Measurements from ENCODE around the gene PRB3.

DNA sequence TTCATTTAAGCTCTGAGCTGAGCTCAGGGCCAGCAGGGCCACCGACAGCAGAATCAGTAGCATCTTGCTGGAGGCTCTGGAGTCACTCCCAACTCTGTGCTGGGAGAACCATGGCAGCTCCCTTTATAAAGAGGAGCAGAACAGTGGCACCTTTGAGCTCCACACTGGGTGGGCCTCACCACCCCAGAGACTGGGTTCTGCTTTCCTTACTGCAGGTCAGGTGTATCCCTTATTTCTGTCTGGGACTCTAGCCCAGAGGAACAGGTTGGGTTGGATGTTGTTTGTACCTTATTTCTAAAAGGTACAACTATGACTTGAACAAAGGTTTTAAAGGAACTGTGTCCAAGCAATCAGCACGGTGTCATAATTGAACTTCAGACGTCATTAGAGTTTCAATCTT lies at the start of gene PRB3:
- TF ChIP-seq, protein P1, sequence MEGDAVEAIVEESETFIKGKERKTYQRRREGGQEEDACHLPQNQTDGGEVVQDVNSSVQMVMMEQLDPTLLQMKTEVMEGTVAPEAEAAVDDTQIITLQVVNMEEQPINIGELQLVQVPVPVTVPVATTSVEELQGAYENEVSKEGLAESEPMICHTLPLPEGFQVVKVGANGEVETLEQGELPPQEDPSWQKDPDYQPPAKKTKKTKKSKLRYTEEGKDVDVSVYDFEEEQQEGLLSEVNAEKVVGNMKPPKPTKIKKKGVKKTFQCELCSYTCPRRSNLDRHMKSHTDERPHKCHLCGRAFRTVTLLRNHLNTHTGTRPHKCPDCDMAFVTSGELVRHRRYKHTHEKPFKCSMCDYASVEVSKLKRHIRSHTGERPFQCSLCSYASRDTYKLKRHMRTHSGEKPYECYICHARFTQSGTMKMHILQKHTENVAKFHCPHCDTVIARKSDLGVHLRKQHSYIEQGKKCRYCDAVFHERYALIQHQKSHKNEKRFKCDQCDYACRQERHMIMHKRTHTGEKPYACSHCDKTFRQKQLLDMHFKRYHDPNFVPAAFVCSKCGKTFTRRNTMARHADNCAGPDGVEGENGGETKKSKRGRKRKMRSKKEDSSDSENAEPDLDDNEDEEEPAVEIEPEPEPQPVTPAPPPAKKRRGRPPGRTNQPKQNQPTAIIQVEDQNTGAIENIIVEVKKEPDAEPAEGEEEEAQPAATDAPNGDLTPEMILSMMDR (IDR thresholded peaks at IDR 0.05 in 4 of 5, conservative IDR thresholded peaks at IDR 0.05 in 1 of 5): no peak
- TF ChIP-seq POLR2A (IDR thresholded peaks at IDR 0.05): no peak

All from gastrocnemius medialis (tissue), 4 donors.